HEK293 (cell line): ENCODE measurements around the gene NAA80.

Experiments used
- GLI2 ChIP-seq: fragments of 450-650 bp; formaldehyde crosslinking; IDR thresholded peaks from 2 replicates; pipeline ENCODE4; 2017; ENCODE audit warnings: missing biosample characterization, missing genetic modification characterization, low read depth, borderline replicate concordance
- KLF8 ChIP-seq: fragments of 450-650 bp; formaldehyde crosslinking; IDR thresholded peaks from 2 replicates; pipeline ENCODE4 v1.5.1; 2016; ENCODE audit warnings: missing biosample characterization, missing genetic modification characterization
- ZNF521 ChIP-seq: fragments of 450-650 bp; formaldehyde crosslinking; IDR thresholded peaks from 2 replicates; pipeline ENCODE4 v1.5.1; 2017; ENCODE audit warnings: missing biosample characterization, mild to moderate bottlenecking, missing genetic modification characterization
- ZNF558 ChIP-seq: fragments of 450-650 bp; formaldehyde crosslinking; IDR thresholded peaks from 2 replicates; pipeline ENCODE4 v1.5.1; 2016; ENCODE audit warnings: missing biosample characterization, missing genetic modification characterization
- ZNF654 ChIP-seq: fragments of 450-650 bp; formaldehyde crosslinking; IDR thresholded peaks from 2 replicates; pipeline ENCODE4 v1.5.1; 2016; ENCODE audit warnings: low read depth, missing biosample characterization, missing genetic modification characterization
- ZNF701 ChIP-seq: fragments of 450-650 bp; formaldehyde crosslinking; IDR thresholded peaks from 2 replicates; pipeline ENCODE4 v1.5.1; 2016; ENCODE audit warnings: missing biosample characterization, missing genetic modification characterization
- TF ChIP-seq, protein P1 (sequence below): fragments of 450-650 bp; formaldehyde crosslinking; conservative IDR thresholded peaks from 2 replicates; pipeline ENCODE4 v1.5.1; 2016; ENCODE audit warnings: low read depth, missing biosample characterization, missing genetic modification characterization
- TF ChIP-seq, protein P2 (sequence below): fragments of 450-650 bp; formaldehyde crosslinking; IDR thresholded peaks from 2 replicates; pipeline ENCODE4 v1.5.1; 2016; ENCODE audit warnings: missing biosample characterization, missing genetic modification characterization
- TF ChIP-seq, protein P3 (sequence below): fragments of 450-650 bp; formaldehyde crosslinking; IDR thresholded peaks from 2 replicates; pipeline ENCODE4 v1.5.1; 2016; ENCODE audit warnings: missing biosample characterization, missing genetic modification characterization
- TF ChIP-seq, protein P4 (sequence below): fragments of 450-650 bp; formaldehyde crosslinking; IDR thresholded peaks from 2 replicates; pipeline ENCODE4 v1.5.1; 2016; ENCODE audit warnings: missing biosample characterization, missing genetic modification characterization
- TF ChIP-seq, protein P5 (sequence below): fragments of 450-650 bp; formaldehyde crosslinking; IDR thresholded peaks from 2 replicates; pipeline ENCODE4 v1.5.1; 2016; ENCODE audit warnings: missing biosample characterization, missing genetic modification characterization, borderline replicate concordance

The NAA80 gene

DNA sequence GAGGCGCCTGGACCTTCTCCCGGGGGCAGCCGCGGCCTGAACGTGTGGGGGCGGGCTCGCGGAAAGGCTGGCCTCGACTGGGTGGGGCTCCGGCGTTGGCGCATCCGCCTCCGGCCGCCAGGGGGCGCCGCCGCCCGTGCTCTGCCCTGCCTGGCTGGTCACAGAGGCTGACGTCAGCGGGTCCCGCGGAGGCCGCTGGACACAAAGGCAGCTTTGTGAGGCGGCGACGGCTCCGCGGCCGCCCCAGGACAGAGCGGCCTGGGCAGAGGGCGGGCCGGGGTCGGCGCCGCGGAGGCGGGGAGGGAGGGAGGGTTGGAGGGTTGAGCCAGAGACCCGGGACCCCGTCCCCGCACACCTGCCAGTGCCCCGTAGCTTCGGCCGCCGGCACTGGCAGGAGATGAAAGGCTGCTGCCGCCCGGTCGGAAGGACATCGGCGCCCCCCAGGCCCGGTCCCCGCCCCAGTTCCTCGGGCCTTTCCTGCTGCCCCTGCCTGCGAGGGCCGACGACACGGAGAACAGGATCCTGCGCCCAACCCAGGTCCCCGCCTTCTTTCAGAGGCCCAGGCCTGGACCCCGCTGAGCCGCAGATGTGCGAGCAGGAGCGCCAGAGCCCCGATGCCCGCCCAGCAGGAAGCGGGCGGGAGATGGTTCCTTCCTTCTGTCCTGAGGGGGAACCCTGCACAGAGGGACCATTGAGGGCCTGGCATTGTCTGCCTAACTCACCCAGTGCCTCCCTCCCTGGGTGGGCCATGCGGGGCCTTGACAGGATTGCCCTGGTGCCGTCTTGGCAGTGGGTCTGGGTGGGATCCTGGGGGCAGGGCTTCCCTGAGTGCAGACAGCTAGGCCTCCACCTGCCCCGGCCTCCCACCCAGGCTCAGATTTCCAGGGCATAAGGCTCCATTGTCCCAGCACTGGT is 38.9 kb downstream of the NAA80 start (continued):
- TF ChIP-seq, protein P1, sequence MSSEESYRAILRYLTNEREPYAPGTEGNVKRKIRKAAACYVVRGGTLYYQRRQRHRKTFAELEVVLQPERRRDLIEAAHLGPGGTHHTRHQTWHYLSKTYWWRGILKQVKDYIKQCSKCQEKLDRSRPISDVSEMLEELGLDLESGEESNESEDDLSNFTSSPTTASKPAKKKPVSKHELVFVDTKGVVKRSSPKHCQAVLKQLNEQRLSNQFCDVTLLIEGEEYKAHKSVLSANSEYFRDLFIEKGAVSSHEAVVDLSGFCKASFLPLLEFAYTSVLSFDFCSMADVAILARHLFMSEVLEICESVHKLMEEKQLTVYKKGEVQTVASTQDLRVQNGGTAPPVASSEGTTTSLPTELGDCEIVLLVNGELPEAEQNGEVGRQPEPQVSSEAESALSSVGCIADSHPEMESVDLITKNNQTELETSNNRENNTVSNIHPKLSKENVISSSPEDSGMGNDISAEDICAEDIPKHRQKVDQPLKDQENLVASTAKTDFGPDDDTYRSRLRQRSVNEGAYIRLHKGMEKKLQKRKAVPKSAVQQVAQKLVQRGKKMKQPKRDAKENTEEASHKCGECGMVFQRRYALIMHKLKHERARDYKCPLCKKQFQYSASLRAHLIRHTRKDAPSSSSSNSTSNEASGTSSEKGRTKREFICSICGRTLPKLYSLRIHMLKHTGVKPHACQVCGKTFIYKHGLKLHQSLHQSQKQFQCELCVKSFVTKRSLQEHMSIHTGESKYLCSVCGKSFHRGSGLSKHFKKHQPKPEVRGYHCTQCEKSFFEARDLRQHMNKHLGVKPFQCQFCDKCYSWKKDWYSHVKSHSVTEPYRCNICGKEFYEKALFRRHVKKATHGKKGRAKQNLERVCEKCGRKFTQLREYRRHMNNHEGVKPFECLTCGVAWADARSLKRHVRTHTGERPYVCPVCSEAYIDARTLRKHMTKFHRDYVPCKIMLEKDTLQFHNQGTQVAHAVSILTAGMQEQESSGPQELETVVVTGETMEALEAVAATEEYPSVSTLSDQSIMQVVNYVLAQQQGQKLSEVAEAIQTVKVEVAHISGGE (tag by site-specific recombination) = peak; percentile 42; the same call in 1 of the 2 replicates
- no peak; the same call in 1 of the 2 replicates for TF ChIP-seq ZNF654 (tag by site-specific recombination)
- no peak for TF ChIP-seq ZNF701 (tag by site-specific recombination)
- no peak for TF ChIP-seq GLI2 (tag by site-specific recombination)
- no peak for TF ChIP-seq ZNF521 (tag by site-specific recombination)
- TF ChIP-seq KLF8 (tag by site-specific recombination) = peak; percentile 54; the same call in 1 of the 2 replicates
- TF ChIP-seq, protein P2, sequence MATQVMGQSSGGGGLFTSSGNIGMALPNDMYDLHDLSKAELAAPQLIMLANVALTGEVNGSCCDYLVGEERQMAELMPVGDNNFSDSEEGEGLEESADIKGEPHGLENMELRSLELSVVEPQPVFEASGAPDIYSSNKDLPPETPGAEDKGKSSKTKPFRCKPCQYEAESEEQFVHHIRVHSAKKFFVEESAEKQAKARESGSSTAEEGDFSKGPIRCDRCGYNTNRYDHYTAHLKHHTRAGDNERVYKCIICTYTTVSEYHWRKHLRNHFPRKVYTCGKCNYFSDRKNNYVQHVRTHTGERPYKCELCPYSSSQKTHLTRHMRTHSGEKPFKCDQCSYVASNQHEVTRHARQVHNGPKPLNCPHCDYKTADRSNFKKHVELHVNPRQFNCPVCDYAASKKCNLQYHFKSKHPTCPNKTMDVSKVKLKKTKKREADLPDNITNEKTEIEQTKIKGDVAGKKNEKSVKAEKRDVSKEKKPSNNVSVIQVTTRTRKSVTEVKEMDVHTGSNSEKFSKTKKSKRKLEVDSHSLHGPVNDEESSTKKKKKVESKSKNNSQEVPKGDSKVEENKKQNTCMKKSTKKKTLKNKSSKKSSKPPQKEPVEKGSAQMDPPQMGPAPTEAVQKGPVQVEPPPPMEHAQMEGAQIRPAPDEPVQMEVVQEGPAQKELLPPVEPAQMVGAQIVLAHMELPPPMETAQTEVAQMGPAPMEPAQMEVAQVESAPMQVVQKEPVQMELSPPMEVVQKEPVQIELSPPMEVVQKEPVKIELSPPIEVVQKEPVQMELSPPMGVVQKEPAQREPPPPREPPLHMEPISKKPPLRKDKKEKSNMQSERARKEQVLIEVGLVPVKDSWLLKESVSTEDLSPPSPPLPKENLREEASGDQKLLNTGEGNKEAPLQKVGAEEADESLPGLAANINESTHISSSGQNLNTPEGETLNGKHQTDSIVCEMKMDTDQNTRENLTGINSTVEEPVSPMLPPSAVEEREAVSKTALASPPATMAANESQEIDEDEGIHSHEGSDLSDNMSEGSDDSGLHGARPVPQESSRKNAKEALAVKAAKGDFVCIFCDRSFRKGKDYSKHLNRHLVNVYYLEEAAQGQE (tag by site-specific recombination) = no peak
- TF ChIP-seq, protein P3, sequence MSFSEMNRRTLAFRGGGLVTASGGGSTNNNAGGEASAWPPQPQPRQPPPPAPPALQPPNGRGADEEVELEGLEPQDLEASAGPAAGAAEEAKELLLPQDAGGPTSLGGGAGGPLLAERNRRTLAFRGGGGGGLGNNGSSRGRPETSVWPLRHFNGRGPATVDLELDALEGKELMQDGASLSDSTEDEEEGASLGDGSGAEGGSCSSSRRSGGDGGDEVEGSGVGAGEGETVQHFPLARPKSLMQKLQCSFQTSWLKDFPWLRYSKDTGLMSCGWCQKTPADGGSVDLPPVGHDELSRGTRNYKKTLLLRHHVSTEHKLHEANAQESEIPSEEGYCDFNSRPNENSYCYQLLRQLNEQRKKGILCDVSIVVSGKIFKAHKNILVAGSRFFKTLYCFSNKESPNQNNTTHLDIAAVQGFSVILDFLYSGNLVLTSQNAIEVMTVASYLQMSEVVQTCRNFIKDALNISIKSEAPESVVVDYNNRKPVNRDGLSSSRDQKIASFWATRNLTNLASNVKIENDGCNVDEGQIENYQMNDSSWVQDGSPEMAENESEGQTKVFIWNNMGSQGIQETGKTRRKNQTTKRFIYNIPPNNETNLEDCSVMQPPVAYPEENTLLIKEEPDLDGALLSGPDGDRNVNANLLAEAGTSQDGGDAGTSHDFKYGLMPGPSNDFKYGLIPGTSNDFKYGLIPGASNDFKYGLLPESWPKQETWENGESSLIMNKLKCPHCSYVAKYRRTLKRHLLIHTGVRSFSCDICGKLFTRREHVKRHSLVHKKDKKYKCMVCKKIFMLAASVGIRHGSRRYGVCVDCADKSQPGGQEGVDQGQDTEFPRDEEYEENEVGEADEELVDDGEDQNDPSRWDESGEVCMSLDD (tag by site-specific recombination) = no peak
- TF ChIP-seq, protein P4, sequence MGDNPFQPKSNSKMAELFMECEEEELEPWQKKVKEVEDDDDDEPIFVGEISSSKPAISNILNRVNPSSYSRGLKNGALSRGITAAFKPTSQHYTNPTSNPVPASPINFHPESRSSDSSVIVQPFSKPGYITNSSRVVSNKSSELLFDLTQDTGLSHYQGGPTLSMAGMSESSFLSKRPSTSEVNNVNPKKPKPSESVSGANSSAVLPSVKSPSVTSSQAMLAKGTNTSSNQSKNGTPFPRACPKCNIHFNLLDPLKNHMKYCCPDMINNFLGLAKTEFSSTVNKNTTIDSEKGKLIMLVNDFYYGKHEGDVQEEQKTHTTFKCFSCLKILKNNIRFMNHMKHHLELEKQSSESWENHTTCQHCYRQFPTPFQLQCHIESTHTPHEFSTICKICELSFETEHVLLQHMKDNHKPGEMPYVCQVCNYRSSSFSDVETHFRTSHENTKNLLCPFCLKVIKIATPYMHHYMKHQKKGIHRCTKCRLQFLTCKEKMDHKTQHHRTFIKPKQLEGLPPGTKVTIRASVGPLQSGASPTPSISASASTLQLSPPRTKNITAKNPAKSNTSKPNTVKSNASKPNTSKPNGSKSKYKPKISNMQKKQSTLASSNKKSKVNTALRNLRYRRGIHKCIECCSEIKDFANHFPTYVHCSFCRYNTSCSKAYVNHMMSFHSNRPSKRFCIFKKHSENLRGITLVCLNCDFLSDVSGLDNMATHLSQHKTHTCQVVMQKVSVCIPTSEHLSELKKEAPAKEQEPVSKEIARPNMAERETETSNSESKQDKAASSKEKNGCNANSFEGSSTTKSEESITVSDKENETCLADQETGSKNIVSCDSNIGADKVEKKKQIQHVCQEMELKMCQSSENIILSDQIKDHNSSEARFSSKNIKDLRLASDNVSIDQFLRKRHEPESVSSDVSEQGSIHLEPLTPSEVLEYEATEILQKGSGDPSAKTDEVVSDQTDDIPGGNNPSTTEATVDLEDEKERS (tag by site-specific recombination) = no peak
- TF ChIP-seq, protein P5, sequence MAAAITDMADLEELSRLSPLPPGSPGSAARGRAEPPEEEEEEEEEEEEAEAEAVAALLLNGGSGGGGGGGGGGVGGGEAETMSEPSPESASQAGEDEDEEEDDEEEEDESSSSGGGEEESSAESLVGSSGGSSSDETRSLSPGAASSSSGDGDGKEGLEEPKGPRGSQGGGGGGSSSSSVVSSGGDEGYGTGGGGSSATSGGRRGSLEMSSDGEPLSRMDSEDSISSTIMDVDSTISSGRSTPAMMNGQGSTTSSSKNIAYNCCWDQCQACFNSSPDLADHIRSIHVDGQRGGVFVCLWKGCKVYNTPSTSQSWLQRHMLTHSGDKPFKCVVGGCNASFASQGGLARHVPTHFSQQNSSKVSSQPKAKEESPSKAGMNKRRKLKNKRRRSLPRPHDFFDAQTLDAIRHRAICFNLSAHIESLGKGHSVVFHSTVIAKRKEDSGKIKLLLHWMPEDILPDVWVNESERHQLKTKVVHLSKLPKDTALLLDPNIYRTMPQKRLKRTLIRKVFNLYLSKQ (tag by site-specific recombination) = no peak
- TF ChIP-seq ZNF558 (tag by site-specific recombination) = no peak
